HepG2 (cell line): ENCODE data around the gene CPT1B. TPM values are rescaled to one million over a fixed set of nuclear protein-coding genes. Genes with fewer than 3 reads are reported as not detected.
A peak's percentile ranks its signal among the peaks of the same experiment; 100 is the strongest.

ENCODE experiments used
- ATAC-seq: fragments of 200-7000 bp; cut with Tn5 transposase; 3 replicates; pipeline ENCODE4 v1.9.1; 2020; ENCODE audit warnings: mild to moderate bottlenecking, moderate library complexity
- BruUV-seq: library from RNA; stranded (reverse); fragments of 400-500 nt; replicated peaks from 2 replicates; lab custom pipeline; 2021; lab: Mats Ljungman, UMichigan
- CTCF ChIA-PET: fragments of 300-600 bp; formaldehyde crosslinking; extraction: SDS; loops from one replicate; lab custom pipeline; 2021; ENCODE audit warnings: low total read pairs, inconsistent platforms, low intra/inter-chr PET ratio; lab: Yijun Ruan, JAX
- POLR2A ChIA-PET: fragments of 350-600 bp; sonication (Branson Sonifier 250); formaldehyde crosslinking; loops from one replicate; lab custom pipeline; 2020; ENCODE audit warnings: antibody characterized with exemption, inconsistent platforms; lab: Yijun Ruan, JAX
- DNase-seq: peaks from one replicate; pipeline ENCODE4 v3.0.0-alpha.2; 2015; ENCODE audit warnings: low spot score
- FAIRE-seq: peaks from 3 replicates; lab custom pipeline; 2011; peaks lifted over from hg19 to GRCh38; lab: Jason Lieb, UNC
- H2AFZ ChIP-seq: one replicate; pipeline ENCODE4 v1.6.1; 2011; ENCODE audit warnings: low read length, inconsistent platforms
- H3K27ac ChIP-seq: fragments of 300-600 bp; 3 replicates; pipeline ENCODE4 v1.8.0; 2011; ENCODE audit warnings: mixed run types, mild to moderate bottlenecking, mixed read lengths, low read length, inconsistent platforms; ENCODE audit not compliant: insufficient read depth; ENCODE audit errors: extremely low read length
- H3K27me3 ChIP-seq, 2 experiments: fragments of 200-600 bp in 1 of 2; 2 replicates in 1 of 2; 3 replicates in 1 of 2; pipeline versions ENCODE4 v1.6.0 to v1.8.0; 2011; ENCODE audit warnings: low read length in 2 of 2, mild to moderate bottlenecking in 2 of 2, moderate library complexity in 2 of 2, inconsistent platforms in 1 of 2; ENCODE audit not compliant: insufficient read depth in 2 of 2, control insufficient read depth in 1 of 2
- H3K36me3 ChIP-seq, 2 experiments: fragments of 200-600 bp in 1 of 2; replicated peaks in 1 of 2; 2 replicates in 1 of 2; 3 replicates in 1 of 2; pipeline versions ENCODE4 v1.5.1 to v1.8.0; 2011; ENCODE audit warnings: low read length in 2 of 2, inconsistent platforms in 1 of 2; ENCODE audit not compliant: insufficient read depth in 2 of 2, control insufficient read depth in 1 of 2
- H3K4me1 ChIP-seq: 2 replicates; pipeline ENCODE4 v1.5.1; 2012; ENCODE audit warnings: low read length, inconsistent platforms; ENCODE audit not compliant: insufficient read depth
- H3K4me2 ChIP-seq: 2 replicates; pipeline ENCODE4 v1.6.0; 2011; ENCODE audit warnings: low read depth, low read length, inconsistent platforms
- H3K4me3 ChIP-seq, 3 experiments: fragments of 200-600 bp in 1 of 3; sonication (generic), shearing (Covaris generic) in 1 of 3; replicated peaks in 1 of 3; 2 replicates each; pipeline ENCODE4 v1.5.1; 2011 to 2016; ENCODE audit warnings: low read length in 3 of 3, inconsistent platforms in 2 of 3, low read depth in 2 of 3, mild to moderate bottlenecking in 2 of 3, control low read depth in 1 of 3, mixed read lengths in 1 of 3; ENCODE audit not compliant: insufficient read depth in 1 of 3
- H3K79me2 ChIP-seq: one replicate; pipeline ENCODE4 v1.6.1; 2011; ENCODE audit warnings: low read length, inconsistent platforms; ENCODE audit not compliant: insufficient read depth
- H3K9ac ChIP-seq: 2 replicates; pipeline ENCODE4 v1.6.0; 2011; ENCODE audit warnings: mild to moderate bottlenecking, low read depth, low read length, inconsistent platforms; ENCODE audit not compliant: insufficient read depth
- H3K9me3 ChIP-seq: 2 replicates; pipeline ENCODE4 v1.5.1; 2012; ENCODE audit warnings: mild to moderate bottlenecking, low read length
- H4K20me1 ChIP-seq: 2 replicates; pipeline ENCODE4 v1.6.0; 2011; ENCODE audit warnings: inconsistent platforms, mild to moderate bottlenecking, low read length, moderate library complexity; ENCODE audit not compliant: insufficient read depth
- CBFB ChIP-seq: sonication (generic); formaldehyde crosslinking; IDR thresholded peaks from 2 replicates; pipeline ENCODE4 v1.4.0; 2020; ENCODE audit warnings: missing genetic modification reagents
- FOXA3 ChIP-seq: IDR thresholded peaks from 2 replicates; pipeline ENCODE4 v1.6.1; 2016; ENCODE audit warnings: missing genetic modification reagents, missing compliant biosample characterization
- GATA4 ChIP-seq: sonication (generic); IDR thresholded peaks from 2 replicates; pipeline ENCODE4 v1.6.1; 2016; ENCODE audit warnings: antibody characterized with exemption, low read depth, borderline replicate concordance
- KAT2B ChIP-seq: fragments of 150-350 bp; IDR thresholded peaks from 2 replicates; pipeline ENCODE4 v1.6.1; 2014; ENCODE audit warnings: low read depth, low read length, borderline replicate concordance
- NFKBIZ ChIP-seq: IDR thresholded peaks from 2 replicates; pipeline ENCODE4 v1.6.1; 2018; ENCODE audit warnings: missing genetic modification reagents, missing compliant biosample characterization
- REPIN1 ChIP-seq: sonication (generic); formaldehyde crosslinking; IDR thresholded peaks from 2 replicates; pipeline ENCODE4 v1.8.0; 2022; ENCODE audit warnings: missing genetic modification reagents, low read depth, mild to moderate bottlenecking, borderline replicate concordance
- THAP11 ChIP-seq: IDR thresholded peaks from 2 replicates; pipeline ENCODE4 v1.6.1; 2016; ENCODE audit warnings: missing biosample characterization, missing genetic modification reagents
- TSC22D2 ChIP-seq: sonication (generic); formaldehyde crosslinking; IDR thresholded peaks from 2 replicates; pipeline ENCODE4 v1.5.1; 2020; ENCODE audit warnings: missing genetic modification reagents, mild to moderate bottlenecking, borderline replicate concordance
- ZFP36 ChIP-seq: fragments of 150-350 bp; IDR thresholded peaks from 2 replicates; pipeline ENCODE4 v1.6.1; 2018; ENCODE audit warnings: borderline replicate concordance, low read length, low read depth; ENCODE audit not compliant: partially characterized antibody
- ZFP90 ChIP-seq: sonication (generic); formaldehyde crosslinking; IDR thresholded peaks from 2 replicates; pipeline ENCODE4 v1.8.0; 2022; ENCODE audit warnings: missing genetic modification reagents, mild to moderate bottlenecking, inconsistent platforms, borderline replicate concordance
- ZKSCAN5 ChIP-seq: sonication (generic); formaldehyde crosslinking; IDR thresholded peaks from 2 replicates; pipeline ENCODE4 v1.5.1; 2020; ENCODE audit warnings: mild to moderate bottlenecking, missing genetic modification reagents
- ZNF180 ChIP-seq: sonication (generic); formaldehyde crosslinking; IDR thresholded peaks from 2 replicates; pipeline ENCODE4 v1.4.0; 2020; ENCODE audit warnings: low read depth, missing genetic modification reagents, borderline replicate concordance
- ZNF772 ChIP-seq: sonication (generic); formaldehyde crosslinking; IDR thresholded peaks from 2 replicates; pipeline ENCODE4 v1.5.0; 2020; ENCODE audit warnings: mild to moderate bottlenecking, missing genetic modification reagents
- WGBS: methylation state at CpG from one replicate; pipeline ENCODE4 v1.1.6; 2017; ENCODE audit warnings: low lambda C conversion rate; 5-methylcytosine and 5-hydroxymethylcytosine counted together
- in situ Hi-C: cut with HindIII; loops from 2 replicates; pipeline ENCODE4 v1.10.0; 2017; ENCODE audit warnings: low pct_unique_long_range_greater_than_20kb; ENCODE audit not compliant: extremely low pct_ligation_motif_present
- intact Hi-C: fragments of 100-400 bp; cut with micrococcal nuclease; formaldehyde crosslinking; loops from one replicate; pipeline ENCODE4 v1.10.0; 2022; ENCODE audit not compliant: unreplicated experiment
- polyA plus RNA-seq, 8 experiments: library from polyadenylated mRNA; depleted of rRNA in 3 of 8; stranded (reverse) in 7 of 8; unstranded in 1 of 8; fragments of >200 nt; fragmentation: Illumina TruSeq in 4 of 8; extraction: Trizol in 4 of 8; gene quantifications; 2 replicates each; pipeline versions ENCODE4 v1.2.1 to v1.2.3, GENCODE V29; 2011 to 2016; ENCODE audit warnings: low read depth in 4 of 8, missing spikeins in 1 of 8, mixed read lengths in 1 of 8; ENCODE audit not compliant: insufficient read depth in 1 of 8
- total RNA-seq, 5 experiments: library from RNA; depleted of rRNA; stranded (reverse); fragments of >200 nt; fragmentation: Illumina TruSeq; extraction: Trizol; gene quantifications; 2 replicates each; pipeline ENCODE4 v1.2.3, GENCODE V29; 2016; ENCODE audit warnings: low read depth in 1 of 5
- TF ChIP-seq, protein P1 (sequence below): sonication (generic); formaldehyde crosslinking; IDR thresholded peaks from 2 replicates; pipeline ENCODE4 v1.4.0; 2020; ENCODE audit warnings: missing genetic modification reagents
- TF ChIP-seq, protein P2 (sequence below): IDR thresholded peaks from 2 replicates; pipeline ENCODE4 v1.6.1; 2016; ENCODE audit warnings: low read depth, borderline replicate concordance
- TF ChIP-seq, protein P3 (sequence below): sonication (generic); formaldehyde crosslinking; IDR thresholded peaks from 2 replicates; pipeline ENCODE4 v1.4.0; 2020; ENCODE audit warnings: missing genetic modification reagents, mild to moderate bottlenecking, borderline replicate concordance

Gene CPT1B
- total and polyA plus RNA-seq, 2 of the 13 experiments (the other 11 are each of a cell fraction or from before 2014, with no cell fraction given): 9.2 to 19.5 TPM

DNA sequence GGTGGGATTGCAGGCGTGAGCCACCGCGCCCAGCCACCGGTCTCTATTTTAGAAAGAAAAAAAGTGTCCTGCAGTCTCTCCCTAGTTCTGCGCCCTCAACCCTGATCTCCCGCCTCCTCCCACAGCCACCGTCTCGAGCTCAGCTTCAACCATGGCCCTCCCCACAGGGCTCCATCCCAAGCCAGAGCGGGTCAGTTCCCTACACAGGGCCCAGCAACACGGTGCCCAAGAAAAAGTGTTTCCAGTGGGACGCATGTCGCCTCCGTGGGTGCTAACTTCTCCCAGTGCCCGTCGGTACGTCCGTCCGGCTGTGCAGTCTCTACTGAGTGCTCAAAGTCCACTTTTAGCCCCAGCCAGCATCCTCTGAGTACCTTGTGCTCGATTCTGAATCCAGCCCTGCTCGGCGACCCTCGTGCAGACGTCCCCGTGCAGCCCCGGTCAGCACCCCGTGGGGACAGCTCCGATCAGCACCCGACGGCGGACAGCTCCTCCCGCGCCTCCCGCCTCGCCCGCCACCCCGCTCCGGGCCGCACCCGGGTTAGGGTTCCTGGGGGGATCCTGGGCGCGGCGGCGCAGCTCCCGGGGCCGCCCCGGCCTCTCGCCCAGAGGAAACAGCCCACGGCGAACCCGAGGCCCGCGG is 21.7 kb upstream of the CPT1B start (continued):
- TF ChIP-seq, protein P1, sequence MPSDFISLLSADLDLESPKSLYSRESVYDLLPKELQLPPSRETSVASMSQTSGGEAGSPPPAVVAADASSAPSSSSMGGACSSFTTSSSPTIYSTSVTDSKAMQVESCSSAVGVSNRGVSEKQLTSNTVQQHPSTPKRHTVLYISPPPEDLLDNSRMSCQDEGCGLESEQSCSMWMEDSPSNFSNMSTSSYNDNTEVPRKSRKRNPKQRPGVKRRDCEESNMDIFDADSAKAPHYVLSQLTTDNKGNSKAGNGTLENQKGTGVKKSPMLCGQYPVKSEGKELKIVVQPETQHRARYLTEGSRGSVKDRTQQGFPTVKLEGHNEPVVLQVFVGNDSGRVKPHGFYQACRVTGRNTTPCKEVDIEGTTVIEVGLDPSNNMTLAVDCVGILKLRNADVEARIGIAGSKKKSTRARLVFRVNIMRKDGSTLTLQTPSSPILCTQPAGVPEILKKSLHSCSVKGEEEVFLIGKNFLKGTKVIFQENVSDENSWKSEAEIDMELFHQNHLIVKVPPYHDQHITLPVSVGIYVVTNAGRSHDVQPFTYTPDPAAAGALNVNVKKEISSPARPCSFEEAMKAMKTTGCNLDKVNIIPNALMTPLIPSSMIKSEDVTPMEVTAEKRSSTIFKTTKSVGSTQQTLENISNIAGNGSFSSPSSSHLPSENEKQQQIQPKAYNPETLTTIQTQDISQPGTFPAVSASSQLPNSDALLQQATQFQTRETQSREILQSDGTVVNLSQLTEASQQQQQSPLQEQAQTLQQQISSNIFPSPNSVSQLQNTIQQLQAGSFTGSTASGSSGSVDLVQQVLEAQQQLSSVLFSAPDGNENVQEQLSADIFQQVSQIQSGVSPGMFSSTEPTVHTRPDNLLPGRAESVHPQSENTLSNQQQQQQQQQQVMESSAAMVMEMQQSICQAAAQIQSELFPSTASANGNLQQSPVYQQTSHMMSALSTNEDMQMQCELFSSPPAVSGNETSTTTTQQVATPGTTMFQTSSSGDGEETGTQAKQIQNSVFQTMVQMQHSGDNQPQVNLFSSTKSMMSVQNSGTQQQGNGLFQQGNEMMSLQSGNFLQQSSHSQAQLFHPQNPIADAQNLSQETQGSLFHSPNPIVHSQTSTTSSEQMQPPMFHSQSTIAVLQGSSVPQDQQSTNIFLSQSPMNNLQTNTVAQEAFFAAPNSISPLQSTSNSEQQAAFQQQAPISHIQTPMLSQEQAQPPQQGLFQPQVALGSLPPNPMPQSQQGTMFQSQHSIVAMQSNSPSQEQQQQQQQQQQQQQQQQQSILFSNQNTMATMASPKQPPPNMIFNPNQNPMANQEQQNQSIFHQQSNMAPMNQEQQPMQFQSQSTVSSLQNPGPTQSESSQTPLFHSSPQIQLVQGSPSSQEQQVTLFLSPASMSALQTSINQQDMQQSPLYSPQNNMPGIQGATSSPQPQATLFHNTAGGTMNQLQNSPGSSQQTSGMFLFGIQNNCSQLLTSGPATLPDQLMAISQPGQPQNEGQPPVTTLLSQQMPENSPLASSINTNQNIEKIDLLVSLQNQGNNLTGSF (CRISPR knock-in tag): peak; percentile 99
- TF ChIP-seq CBFB (CRISPR knock-in tag) (peak; percentile 77; the same call in 1 of the 2 replicates), GATA4 (no peak), ZKSCAN5 (CRISPR knock-in tag) (peak; percentile 79)

DNA sequence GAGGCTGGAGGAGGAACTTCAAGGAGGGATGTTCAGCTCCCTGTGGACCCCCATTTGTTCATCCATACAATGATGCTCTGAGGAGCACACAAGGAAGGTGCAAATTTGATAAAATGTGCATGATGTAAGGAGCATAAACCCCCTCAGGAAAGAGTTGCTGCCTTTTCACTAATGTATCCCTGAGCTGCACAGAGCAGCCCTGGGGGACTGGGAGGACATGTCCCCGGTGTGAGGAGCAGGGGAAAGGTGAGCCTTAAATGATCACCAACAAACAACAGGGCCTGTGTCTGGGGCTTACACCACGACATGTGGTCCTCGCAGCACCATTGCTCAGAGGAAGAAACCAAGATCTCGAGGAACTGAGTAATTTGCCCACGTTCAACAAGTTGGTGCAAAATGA is 18.9 kb upstream of the CPT1B start:
- Histone ChIP-seq H3K79me2 (no peaks in the 10 kb centered on the region), H3K4me3 (no peak overlapping the region), H2AFZ (no peak overlapping the region), H3K4me1 (peaks cover 15% of the 10 kb centered on the region), H3K27me3 (peaks cover 0 to 2% of the 10 kb centered on the region in 2 experiments; a peak in 2 of 5 replicates), H3K4me2 (no peak overlapping the region), H3K27ac (no peak overlapping the region), H3K9ac (no peak overlapping the region), H3K36me3 (no peaks in the 10 kb centered on the region), H3K9me3 (no peaks in the 10 kb centered on the region), H4K20me1 (no peaks in the 10 kb centered on the region; the same call in 1 of the 2 replicates)
- ATAC-seq (no peak), DNase-seq (no peak), FAIRE-seq (no peak)
- CTCF ChIA-PET: no interaction called here
- BruUV-seq: no TSS peak
- intact Hi-C loops: no loop called here
- WGBS: 28% methylated on average over 5 of the region's 5 CpGs
- in situ Hi-C loops: no loop called here
- POLR2A ChIA-PET: no interaction called here
- TF ChIP-seq FOXA3 (CRISPR knock-in tag) (no peak), KAT2B (no peak), NFKBIZ (CRISPR knock-in tag) (no peak), ZNF772 (CRISPR knock-in tag) (no peak), ZNF180 (CRISPR knock-in tag) (no peak), ZFP36 (no peak), TSC22D2 (CRISPR knock-in tag) (no peak), THAP11 (CRISPR knock-in tag) (no peak), ZFP90 (CRISPR knock-in tag) (no peak), REPIN1 (CRISPR knock-in tag) (no peak)
- TF ChIP-seq, protein P2, sequence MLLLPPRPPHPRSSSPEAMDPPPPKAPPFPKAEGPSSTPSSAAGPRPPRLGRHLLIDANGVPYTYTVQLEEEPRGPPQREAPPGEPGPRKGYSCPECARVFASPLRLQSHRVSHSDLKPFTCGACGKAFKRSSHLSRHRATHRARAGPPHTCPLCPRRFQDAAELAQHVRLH (CRISPR knock-in tag): no peak
- TF ChIP-seq, protein P3, sequence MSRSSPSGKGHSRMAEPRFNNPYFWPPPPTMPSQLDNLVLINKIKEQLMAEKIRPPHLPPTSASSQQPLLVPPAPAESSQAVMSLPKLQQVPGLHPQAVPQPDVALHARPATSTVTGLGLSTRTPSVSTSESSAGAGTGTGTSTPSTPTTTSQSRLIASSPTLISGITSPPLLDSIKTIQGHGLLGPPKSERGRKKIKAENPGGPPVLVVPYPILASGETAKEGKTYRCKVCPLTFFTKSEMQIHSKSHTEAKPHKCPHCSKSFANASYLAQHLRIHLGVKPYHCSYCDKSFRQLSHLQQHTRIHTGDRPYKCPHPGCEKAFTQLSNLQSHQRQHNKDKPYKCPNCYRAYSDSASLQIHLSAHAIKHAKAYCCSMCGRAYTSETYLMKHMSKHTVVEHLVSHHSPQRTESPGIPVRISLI (CRISPR knock-in tag): no peak
